Stimulated activated naive CD8-positive, alpha-beta T cell treated with anti-CD3 and anti-CD28 coated beads, Interleukin-15, Interleukin-2, amounts not matched to agents 100 ng/mL and 50 ng/mL, for 24 hours (primary cell): Measurements from ENCODE around the gene BMERB1.
"Not testable (repeated sequence)": the region's sequence is repeated elsewhere in the genome, so short reads cannot be mapped to it uniquely, and the experiment has no call there.

Source experiments
- H3K27ac Mint-ChIP-seq: one replicate; pipeline ENCODE4 v1.8.0; 2021; ENCODE audit warnings: mild to moderate bottlenecking, mixed read lengths
- H3K27me3 Mint-ChIP-seq: one replicate; pipeline ENCODE4 v1.8.0; 2021; ENCODE audit warnings: mixed read lengths
- H3K36me3 Mint-ChIP-seq: one replicate; pipeline ENCODE4 v1.8.0; 2021; ENCODE audit warnings: low read depth, mixed read lengths
- H3K4me1 Mint-ChIP-seq: one replicate; pipeline ENCODE4 v1.8.0; 2021; ENCODE audit warnings: low read depth, mixed read lengths
- H3K4me3 Mint-ChIP-seq: one replicate; pipeline ENCODE4 v1.8.0; 2021; ENCODE audit warnings: mild to moderate bottlenecking, mixed read lengths
- H3K9me3 Mint-ChIP-seq: one replicate; pipeline ENCODE4 v1.8.0; 2021; ENCODE audit warnings: mixed read lengths

The BMERB1 gene

DNA sequence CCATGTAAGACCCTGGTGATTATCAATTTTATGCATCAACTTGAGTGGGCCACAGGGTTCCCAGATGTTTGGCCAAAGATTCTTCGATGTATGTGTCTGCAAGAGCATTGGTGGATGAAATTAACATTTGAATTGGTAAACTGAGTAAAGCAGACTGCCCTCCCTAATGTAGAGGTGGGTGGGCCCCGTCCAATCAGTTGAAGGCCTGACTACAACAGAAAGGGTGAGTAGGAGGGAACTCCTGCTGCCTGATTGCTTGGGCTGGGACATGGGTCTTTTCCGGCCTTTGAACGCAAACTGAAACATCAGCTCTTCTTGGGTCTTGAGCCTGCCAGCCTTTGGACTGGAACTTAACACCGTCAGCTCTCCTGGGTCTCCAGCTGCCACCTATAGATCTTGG lies 90.6 kb downstream of the BMERB1 start:
- Mint-ChIP-seq H3K4me3 (no peak overlapping the region), H3K27ac (no peak overlapping the region), H3K4me1 (peaks cover 30% of the 10 kb centered on the region), H3K27me3 (no peaks in the 10 kb centered on the region), H3K9me3 (no peaks in the 10 kb centered on the region), H3K36me3 (peaks cover 17% of the 10 kb centered on the region)

DNA sequence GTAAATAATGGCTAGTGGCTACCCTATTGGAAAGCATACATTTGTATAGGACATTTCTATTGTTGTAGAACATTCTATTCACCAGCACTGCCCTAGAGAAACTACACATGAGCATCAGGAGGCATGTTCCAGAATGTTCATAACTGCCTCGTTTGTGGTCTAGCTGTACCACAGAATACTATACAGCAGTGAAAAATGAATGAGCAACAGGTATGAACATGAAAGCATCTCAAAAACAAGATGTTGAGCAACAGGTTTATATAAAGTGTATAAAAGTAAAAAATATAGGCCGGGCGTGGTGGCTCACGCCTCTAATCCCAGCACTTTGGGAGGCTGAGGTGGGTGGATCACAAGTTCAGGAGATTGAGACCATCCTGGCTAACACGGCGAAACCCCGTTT lies 91.7 kb downstream of the BMERB1 start:
- no peak overlapping the region for H3K4me3 Mint-ChIP-seq
- H3K36me3 Mint-ChIP-seq = peaks cover 14% of the 10 kb centered on the region
- H3K9me3 Mint-ChIP-seq = no peaks in the 10 kb centered on the region
- H3K27me3 Mint-ChIP-seq = no peaks in the 10 kb centered on the region
- peaks cover 25% of the 10 kb centered on the region for H3K4me1 Mint-ChIP-seq
- no peak overlapping the region for H3K27ac Mint-ChIP-seq

DNA sequence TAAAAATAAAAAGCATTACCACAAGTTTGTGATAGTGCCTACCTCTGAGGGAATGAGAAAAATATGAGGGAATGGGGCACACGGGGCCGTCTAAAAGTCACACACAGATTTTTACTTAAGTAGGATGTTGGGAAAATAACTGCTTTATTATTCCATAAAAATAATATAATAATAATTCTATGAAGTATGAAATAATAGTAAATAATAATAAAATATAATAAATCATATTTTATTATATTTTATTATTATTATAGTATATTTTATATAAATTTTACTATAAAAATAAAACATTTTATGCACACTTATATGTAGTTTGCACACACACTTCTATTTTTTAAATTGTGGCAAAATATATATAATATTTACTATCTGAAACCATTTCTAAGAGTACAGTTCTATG lies 92.3 kb downstream of the BMERB1 start:
- no peak overlapping the region for H3K4me3 Mint-ChIP-seq
- H3K9me3 Mint-ChIP-seq = no peaks in the 10 kb centered on the region

DNA sequence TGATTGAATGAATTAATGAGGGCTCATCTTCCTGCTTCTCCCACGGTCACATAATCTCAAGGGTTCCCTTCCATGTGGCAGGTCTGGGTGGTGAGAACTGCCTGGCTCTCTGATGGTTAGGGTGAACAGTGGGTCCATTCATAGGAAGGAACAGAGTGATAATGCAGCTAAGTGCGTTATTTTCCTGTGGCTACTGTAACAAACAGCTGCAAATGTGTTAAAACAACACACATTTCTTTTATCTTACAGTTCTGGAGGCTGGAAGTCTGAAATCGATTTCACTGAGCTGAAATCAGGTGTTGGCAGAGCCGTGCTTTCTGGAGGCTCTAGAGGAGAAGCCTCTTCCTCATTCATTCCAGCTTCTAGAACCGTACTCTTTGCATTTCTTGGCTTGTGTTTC lies 95.3 kb downstream of the BMERB1 start:
- H3K27ac Mint-ChIP-seq = no peak overlapping the region
- no peak overlapping the region for H3K4me3 Mint-ChIP-seq
- no peaks in the 10 kb centered on the region for H3K9me3 Mint-ChIP-seq
- H3K27me3 Mint-ChIP-seq = peaks cover 5% of the 10 kb centered on the region
- H3K4me1 Mint-ChIP-seq = peaks cover 6% of the 10 kb centered on the region
- H3K36me3 Mint-ChIP-seq = peaks cover 28% of the 10 kb centered on the region

More for the DNA sequence above, 92.3 kb downstream of the BMERB1 start:
- H3K4me1 Mint-ChIP-seq = peaks cover 18% of the 10 kb centered on the region
- no peak overlapping the region for H3K27ac Mint-ChIP-seq
- no peaks in the 10 kb centered on the region for H3K27me3 Mint-ChIP-seq
- peaks cover 16% of the 10 kb centered on the region for H3K36me3 Mint-ChIP-seq

DNA sequence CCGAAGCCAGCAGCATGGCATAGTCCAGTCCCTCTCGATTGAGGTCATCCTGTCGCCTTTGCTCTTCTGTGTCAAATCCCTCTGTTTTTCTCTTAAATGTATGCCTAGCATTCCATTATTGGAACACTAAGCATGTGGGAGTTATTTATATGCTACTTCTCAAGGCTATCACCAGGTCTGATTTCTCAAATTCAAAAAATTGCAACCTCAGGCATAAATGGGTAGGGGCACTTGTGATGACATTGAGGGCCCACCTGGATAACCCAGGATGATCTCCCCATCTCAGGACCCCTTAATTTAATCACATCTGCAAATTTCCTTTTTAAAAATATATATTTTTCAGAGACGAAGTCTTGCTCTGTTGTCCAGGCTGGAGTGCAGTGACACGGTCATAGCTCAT lies 95.7 kb downstream of the BMERB1 start:
- H3K4me3 Mint-ChIP-seq = no peak overlapping the region
- peaks cover 10% of the 10 kb centered on the region for H3K4me1 Mint-ChIP-seq
- no peaks in the 10 kb centered on the region for H3K9me3 Mint-ChIP-seq
- peaks cover 32% of the 10 kb centered on the region for H3K36me3 Mint-ChIP-seq
- H3K27me3 Mint-ChIP-seq = peaks cover 5% of the 10 kb centered on the region
- H3K27ac Mint-ChIP-seq = no peak overlapping the region

DNA sequence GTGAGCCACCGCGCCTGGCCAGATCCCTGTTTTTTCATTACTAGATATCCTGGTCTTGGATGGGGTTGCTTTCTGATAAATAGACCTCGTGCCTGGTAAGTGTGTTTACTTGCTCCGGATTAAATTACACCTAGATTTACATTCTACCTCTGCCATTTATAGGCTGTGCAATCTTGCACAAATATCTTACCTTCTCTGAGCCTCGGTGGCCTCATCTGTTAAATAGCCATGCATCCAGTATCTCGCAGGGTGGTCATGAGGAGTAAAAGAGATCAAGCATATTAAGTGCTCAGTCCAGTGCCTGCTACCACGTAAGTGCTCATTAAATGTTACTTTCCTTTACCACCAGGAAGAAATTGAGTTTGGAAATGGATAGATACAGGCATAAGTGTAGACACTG lies 98.4 kb downstream of the BMERB1 start:
- H3K9me3 Mint-ChIP-seq = peaks cover 4% of the 10 kb centered on the region
- no peak overlapping the region for H3K27ac Mint-ChIP-seq
- peaks cover 36% of the 10 kb centered on the region for H3K36me3 Mint-ChIP-seq
- H3K27me3 Mint-ChIP-seq = peaks cover 5% of the 10 kb centered on the region
- H3K4me3 Mint-ChIP-seq = no peak overlapping the region
- H3K4me1 Mint-ChIP-seq = peaks cover 25% of the 10 kb centered on the region

DNA sequence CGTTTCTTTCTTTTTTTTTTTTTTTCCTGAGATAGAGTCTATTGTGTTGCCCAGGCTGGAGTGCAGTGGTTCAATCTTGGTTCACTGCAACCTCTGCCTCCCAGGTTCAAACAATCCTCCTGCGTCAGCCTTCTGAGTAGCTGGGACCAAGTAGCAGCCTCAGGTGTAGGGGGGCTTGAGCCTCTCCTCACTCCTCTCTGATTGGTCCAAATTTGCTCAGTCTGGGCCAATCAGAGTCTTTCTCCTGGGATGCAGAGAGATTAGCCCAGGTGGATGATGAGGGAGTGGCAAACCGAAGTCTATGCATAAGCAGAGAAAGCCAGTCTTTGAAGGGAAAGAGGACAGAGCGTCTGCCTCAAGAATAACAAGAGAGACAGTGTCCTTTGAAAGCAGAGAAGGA lies 99.0 kb downstream of the BMERB1 start:
- Mint-ChIP-seq H3K4me3 (no peak overlapping the region), H3K27me3 (peaks cover 5% of the 10 kb centered on the region), H3K4me1 (peaks cover 25% of the 10 kb centered on the region), H3K36me3 (peaks cover 34% of the 10 kb centered on the region), H3K27ac (no peak overlapping the region), H3K9me3 (peaks cover 4% of the 10 kb centered on the region)

DNA sequence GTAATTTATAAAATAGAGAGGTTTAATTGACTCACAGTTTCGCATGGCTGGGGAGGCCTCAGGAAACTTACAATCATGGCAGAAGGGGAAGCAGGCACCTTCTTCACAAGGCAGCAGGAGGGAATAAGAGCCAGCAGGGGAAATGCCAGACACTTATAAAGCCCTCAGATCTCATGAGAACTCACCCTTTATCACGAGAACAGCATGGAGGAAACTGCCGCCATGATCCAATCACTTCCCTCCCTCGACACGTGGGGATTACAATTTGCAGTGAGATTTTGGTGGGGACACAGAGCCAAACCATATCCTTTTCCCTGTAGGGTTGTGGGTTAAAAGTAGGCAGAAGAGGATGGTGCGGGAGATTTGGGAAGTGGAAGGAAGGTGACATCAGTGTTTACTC lies 101.4 kb downstream of the BMERB1 start:
- H3K4me3 Mint-ChIP-seq = no peak overlapping the region
- peaks cover 29% of the 10 kb centered on the region for H3K4me1 Mint-ChIP-seq
- H3K27ac Mint-ChIP-seq = peak overlapping the region; percentile 66
- peaks cover 5% of the 10 kb centered on the region for H3K27me3 Mint-ChIP-seq
- H3K9me3 Mint-ChIP-seq = peaks cover 4% of the 10 kb centered on the region
- H3K36me3 Mint-ChIP-seq = peaks cover 34% of the 10 kb centered on the region

DNA sequence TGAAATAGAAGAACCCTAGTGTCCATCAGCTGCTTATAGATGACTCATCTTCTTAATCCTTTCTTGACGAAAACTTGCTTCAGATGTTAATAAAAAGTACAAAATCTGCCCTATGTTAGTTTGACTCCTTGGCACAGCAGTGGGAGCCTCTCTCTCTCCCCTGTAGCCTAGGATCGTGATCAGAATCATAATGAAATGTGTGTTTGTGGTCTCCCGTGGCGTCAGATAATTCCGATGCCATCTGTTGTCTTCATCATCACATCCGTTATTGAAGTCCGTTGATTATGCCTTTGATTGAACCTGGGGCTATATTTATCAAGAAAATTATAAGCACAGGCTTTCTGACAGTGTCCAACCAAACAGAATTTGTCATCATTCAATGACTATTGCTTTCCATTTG lies 102.5 kb downstream of the BMERB1 start:
- Mint-ChIP-seq H3K4me3 (no peak overlapping the region), H3K27me3 (peaks cover 5% of the 10 kb centered on the region), H3K9me3 (peaks cover 4% of the 10 kb centered on the region), H3K27ac (no peak overlapping the region), H3K4me1 (peaks cover 29% of the 10 kb centered on the region), H3K36me3 (peaks cover 27% of the 10 kb centered on the region)

DNA sequence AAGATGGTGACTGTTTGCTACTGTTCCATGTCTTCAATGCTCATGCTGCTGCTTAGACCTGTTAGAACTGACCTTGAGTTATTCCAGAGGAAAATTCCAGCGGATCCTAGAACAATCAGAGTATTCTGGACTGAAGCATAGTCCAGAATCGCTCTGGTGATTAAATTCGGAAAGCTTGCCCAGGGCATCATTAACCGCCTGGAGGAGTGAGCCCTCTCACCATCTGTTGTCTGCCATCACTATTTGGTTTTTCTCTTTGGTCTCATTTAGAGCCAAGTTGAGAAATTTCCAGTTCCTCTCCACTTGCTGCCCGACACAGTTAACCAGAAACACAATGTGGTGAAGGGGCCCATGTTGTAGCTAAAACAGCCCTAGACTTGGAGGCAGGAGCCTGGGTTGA lies 104.1 kb downstream of the BMERB1 start:
- H3K4me3 Mint-ChIP-seq = no peak overlapping the region
- no peaks in the 10 kb centered on the region for H3K27me3 Mint-ChIP-seq
- H3K9me3 Mint-ChIP-seq = peaks cover 4% of the 10 kb centered on the region
- H3K27ac Mint-ChIP-seq = no peak overlapping the region
- peaks cover 25% of the 10 kb centered on the region for H3K36me3 Mint-ChIP-seq
- peaks cover 33% of the 10 kb centered on the region for H3K4me1 Mint-ChIP-seq

DNA sequence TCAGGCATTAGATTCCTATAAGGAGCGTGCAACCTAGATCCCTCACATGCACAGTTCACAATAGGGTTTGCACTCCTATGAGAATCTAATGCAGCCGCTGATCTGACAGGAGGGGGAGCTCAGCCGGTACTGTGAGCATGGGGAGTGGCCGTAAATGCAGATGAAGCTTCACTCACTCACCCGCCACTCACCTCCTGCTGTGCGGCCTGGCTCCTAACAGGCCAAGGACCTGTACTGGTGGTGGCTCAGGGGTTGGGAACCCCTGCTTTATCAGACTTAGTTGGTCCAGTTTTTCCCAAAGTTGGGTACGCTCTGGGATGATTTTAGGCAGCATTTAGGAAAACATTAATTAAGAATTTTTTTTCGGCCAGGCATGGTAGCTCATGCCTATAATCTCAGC lies 104.8 kb downstream of the BMERB1 start:
- Mint-ChIP-seq H3K9me3 (peaks cover 4% of the 10 kb centered on the region), H3K27me3 (no peaks in the 10 kb centered on the region), H3K27ac (no peak overlapping the region), H3K36me3 (peaks cover 20% of the 10 kb centered on the region), H3K4me3 (no peak overlapping the region), H3K4me1 (peaks cover 35% of the 10 kb centered on the region)

DNA sequence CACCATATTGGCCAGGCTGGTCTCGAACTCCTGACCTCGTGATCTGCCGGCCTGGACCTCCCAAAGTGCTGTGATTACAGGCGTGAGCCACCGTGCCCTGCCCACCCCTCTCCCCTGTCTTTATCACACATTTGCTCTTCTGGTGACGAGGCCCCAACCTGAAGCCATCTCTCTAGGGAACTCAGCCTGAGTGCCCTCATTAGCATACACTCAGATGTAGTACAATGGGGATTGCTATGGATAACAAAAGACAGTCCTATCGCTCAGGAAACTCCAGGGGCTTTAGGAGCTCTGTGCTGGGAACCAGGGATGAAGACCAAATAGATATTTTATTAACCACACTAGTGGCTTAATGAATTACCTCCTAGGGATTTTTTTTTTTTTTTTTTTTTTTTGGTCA lies 107.9 kb downstream of the BMERB1 start:
- Mint-ChIP-seq H3K27ac (no peak overlapping the region), H3K9me3 (no peaks in the 10 kb centered on the region), H3K27me3 (no peaks in the 10 kb centered on the region), H3K4me3 (no peak overlapping the region), H3K4me1 (peaks cover 24% of the 10 kb centered on the region), H3K36me3 (peaks cover 3% of the 10 kb centered on the region)

DNA sequence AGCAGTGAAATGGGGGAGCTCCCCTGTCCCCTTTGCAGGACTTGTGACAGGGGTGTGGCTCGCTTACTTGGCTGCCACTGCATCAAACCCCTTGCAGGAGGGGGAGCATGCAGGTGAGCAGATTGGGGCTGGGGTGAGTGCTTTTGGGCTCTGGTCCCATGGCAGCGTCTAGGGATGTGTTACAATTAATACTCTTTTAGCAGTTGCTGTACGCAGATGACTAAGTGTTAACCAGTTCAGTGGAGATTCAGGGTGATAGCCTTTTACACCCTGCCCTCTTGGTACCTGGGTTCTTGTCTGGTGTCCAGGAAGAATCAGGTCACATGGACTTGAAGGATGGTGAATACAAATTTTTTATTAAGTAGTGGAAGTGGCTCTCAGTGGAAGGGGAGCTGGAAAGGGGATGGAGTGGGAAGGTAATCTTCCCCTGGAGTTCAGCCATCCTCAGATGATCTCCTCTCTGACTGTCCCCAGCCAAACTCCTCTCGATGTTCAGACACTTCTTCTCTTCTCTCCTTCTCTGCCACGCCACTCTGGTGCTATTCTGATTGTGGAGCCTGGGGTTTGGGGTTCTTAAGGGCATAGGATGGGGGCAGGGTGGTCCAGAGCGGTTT lies 108.5 kb downstream of the BMERB1 start:
- Mint-ChIP-seq H3K4me3 (no peak overlapping the region), H3K4me1 (peaks cover 28% of the 10 kb centered on the region), H3K27me3 (no peaks in the 10 kb centered on the region), H3K9me3 (no peaks in the 10 kb centered on the region), H3K27ac (no peak overlapping the region), H3K36me3 (peaks cover 3% of the 10 kb centered on the region)

DNA sequence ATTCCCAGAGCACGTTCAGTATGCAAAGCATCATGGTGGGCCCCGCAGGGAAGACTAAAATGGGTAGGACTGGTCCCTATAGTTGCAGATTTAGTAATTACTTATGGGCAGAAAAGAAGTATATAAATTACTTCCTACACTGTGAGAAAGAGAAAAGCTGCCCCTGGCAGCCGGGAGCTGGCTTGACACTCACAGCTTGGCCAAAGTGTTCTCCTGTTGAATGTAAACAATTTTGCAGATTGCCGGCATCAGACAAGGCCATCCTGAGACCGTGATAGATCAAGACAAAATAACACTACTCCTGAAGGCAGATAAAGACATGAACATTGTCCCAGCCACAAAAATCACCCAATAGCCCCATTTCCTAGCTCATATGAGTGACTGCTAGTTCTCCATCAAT lies 110.0 kb downstream of the BMERB1 start:
- Mint-ChIP-seq H3K27ac (peak overlapping the region; percentile 3), H3K27me3 (no peaks in the 10 kb centered on the region)

DNA sequence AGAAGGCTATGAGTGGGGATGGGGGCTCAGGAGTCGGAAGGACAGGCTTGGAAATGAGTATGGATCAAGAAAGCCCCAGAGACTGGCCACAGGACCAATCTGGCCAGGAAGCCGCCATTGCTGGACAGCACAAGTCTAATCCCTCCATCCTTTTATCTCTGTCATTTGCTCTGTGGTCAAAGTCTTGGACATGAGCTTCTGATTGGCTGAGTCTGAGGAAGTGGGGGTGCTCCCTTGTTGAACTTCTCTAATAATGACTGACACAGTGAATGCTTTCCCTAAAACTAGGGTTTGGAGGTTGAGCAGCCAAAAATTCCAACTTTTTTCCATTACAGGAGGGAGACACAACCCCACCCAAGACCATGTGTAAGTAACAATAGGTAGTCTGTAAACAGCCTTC lies 111.2 kb downstream of the BMERB1 start:
- no peak overlapping the region for H3K27ac Mint-ChIP-seq
- no peaks in the 10 kb centered on the region for H3K27me3 Mint-ChIP-seq
- peaks cover 3% of the 10 kb centered on the region for H3K36me3 Mint-ChIP-seq
- no peaks in the 10 kb centered on the region for H3K9me3 Mint-ChIP-seq
- peaks cover 31% of the 10 kb centered on the region for H3K4me1 Mint-ChIP-seq
- no peak overlapping the region for H3K4me3 Mint-ChIP-seq

More for the DNA sequence above, 110.0 kb downstream of the BMERB1 start:
- peaks cover 29% of the 10 kb centered on the region for H3K4me1 Mint-ChIP-seq
- H3K9me3 Mint-ChIP-seq = no peaks in the 10 kb centered on the region
- peaks cover 3% of the 10 kb centered on the region for H3K36me3 Mint-ChIP-seq
- H3K4me3 Mint-ChIP-seq = no peak overlapping the region

DNA sequence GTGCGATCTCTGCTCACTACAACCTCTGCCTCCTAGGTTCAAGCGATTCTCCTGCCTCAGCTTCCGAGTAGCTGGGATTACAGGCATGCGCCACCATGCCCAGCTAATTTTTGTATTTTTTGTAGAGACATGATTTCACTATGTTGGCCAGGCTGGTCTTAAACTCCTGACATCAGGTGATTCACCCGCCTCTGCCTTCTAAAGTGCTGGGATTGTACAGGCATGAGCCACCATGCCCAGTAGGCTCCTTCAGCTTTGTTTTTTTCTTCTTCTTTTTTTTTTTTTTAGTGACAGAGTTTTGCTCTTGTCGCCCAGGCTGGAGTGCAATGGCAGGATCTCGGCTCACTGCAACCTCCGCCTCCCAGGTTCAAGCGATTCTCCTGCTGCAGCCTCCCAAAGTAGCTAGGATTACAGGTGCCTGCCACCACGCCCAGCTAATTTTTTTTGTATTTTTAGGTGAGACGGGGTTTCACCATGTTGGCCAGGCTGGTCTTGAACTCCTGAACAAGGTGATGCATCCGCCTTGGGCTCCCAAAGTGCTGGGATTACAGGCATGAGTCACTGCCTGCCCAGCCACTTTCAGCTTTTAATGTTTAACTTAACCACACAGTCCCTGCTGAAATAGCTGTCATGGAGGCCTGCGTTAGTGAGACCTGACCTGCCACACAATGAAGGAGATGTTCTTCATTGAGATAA lies 112.8 kb downstream of the BMERB1 start:
- not testable (repeated sequence) for H3K27me3 Mint-ChIP-seq, H3K36me3 Mint-ChIP-seq, H3K9me3 Mint-ChIP-seq, H3K4me3 Mint-ChIP-seq, H3K27ac Mint-ChIP-seq
- peaks cover 44% of the 10 kb centered on the region for H3K4me1 Mint-ChIP-seq
